C4-2B (cell line): ENCODE results near the gene GRB14.
A peak's percentile ranks its signal among the peaks of the same experiment; 100 is the strongest.
"Not testable (repeated sequence)": the region's sequence is repeated elsewhere in the genome, so short reads cannot be mapped to it uniquely, and the experiment has no call there.

Experiments used
- H3K27ac ChIP-seq: fragments of 450-650 bp; 2 replicates; pipeline ENCODE4 v1.5.1; 2017
- CTCF ChIP-seq: fragments of 450-650 bp; conservative IDR thresholded peaks from 2 replicates; pipeline ENCODE4 v1.5.1; 2017; ENCODE audit warnings: mild to moderate bottlenecking
- ZFX ChIP-seq: fragments of 450-650 bp; IDR thresholded peaks from 2 replicates; pipeline ENCODE4 v1.6.1; 2017

Gene GRB14

GRCh38 chr2:164657129-164657528, 35.8 kb upstream of the GRB14 start:
- H3K27ac ChIP-seq = no peak overlapping the region
- no peak for TF ChIP-seq ZFX
- no peak for TF ChIP-seq CTCF

- no peak overlapping the region for H3K27ac ChIP-seq
- no peak for TF ChIP-seq ZFX
- no peak for TF ChIP-seq CTCF
These were observed 34.5 kb upstream of the GRB14 start for GRCh38 chr2:164655750-164656149.

GRCh38 chr2:164655336-164655735, 34.1 kb upstream of the GRB14 start:
- TF ChIP-seq ZFX = no peak
- TF ChIP-seq CTCF = no peak

GRCh38 chr2:164651361-164651760, 30.1 kb upstream of the GRB14 start:
- no peak overlapping the region for H3K27ac ChIP-seq
- no peak for TF ChIP-seq ZFX
- TF ChIP-seq CTCF = no peak

More at GRCh38 chr2:164655336-164655735, 34.1 kb upstream of the GRB14 start:
- H3K27ac ChIP-seq = no peak overlapping the region

- no peak for TF ChIP-seq ZFX
- no peak for TF ChIP-seq CTCF
These were observed 22.9 kb upstream of the GRB14 start for GRCh38 chr2:164644036-164644700.

GRCh38 chr2:164642946-164643555, 21.8 kb upstream of the GRB14 start:
- TF ChIP-seq CTCF (no peak), ZFX (no peak)
- peak overlapping the region; percentile 19; the same call in 1 of the 2 replicates for H3K27ac ChIP-seq

More at GRCh38 chr2:164644036-164644700, 22.9 kb upstream of the GRB14 start:
- H3K27ac ChIP-seq = no peak overlapping the region

GRCh38 chr2:164642268-164642667, 21.0 kb upstream of the GRB14 start:
- TF ChIP-seq ZFX (no peak), CTCF (no peak)
- no peak overlapping the region for H3K27ac ChIP-seq

GRCh38 chr2:164628319-164628718, 7.0 kb upstream of the GRB14 start:
- H3K27ac ChIP-seq = not testable (repeated sequence)
